ENCODE measurements around the gene PLEKHA6. TPM values are rescaled to one million over a fixed set of nuclear protein-coding genes. Genes with fewer than 3 reads are reported as not detected.

The PLEKHA6 gene
- total and polyA plus RNA-seq, 2 of the 4 experiments (the other 2 are of a cell fraction): 8.2 to 19.9 TPM

- ChIA-PET POLR2A (ENCODE audit: unreplicated experiment) (no interaction called here), CTCF (no interaction called here)
- H3K4me3 ChIP-seq (ENCODE audit: insufficient read depth, low read depth, low read length): no peak overlapping the region
- H3K18ac ChIP-seq (ENCODE audit: low read depth, low read length): no peak overlapping the region
- BruUV-seq (replicated peaks): no TSS peak
- H3K23ac ChIP-seq (ENCODE audit: low read depth, low read length): no peak overlapping the region
- in situ Hi-C loops (cut with MboI; ENCODE audit: low sequenced_read_pairs): no loop called here
- no peak overlapping the region for H2AFZ ChIP-seq (replicated peaks; ENCODE audit: low read length, poor library complexity)
- no peaks in the 10 kb centered on the region for H4K20me1 ChIP-seq (ENCODE audit: insufficient read depth, low read length)
- no peak overlapping the region for H2AK9ac ChIP-seq (replicated peaks; ENCODE audit: low read depth, low read length, poor library complexity)
- dilution Hi-C loops (cut with HindIII; ENCODE audit: low sequenced_read_pairs, unreplicated experiment): no loop called here
- no peak overlapping the region for H3K4me2 ChIP-seq (ENCODE audit: low read depth, low read length)
- no peak overlapping the region for H2BK120ac ChIP-seq (ENCODE audit: low read depth, low read length)
- no peak overlapping the region for H4K8ac ChIP-seq (ENCODE audit: low read depth in 2 of 2, low read length in 2 of 2)
- H3K4me1 ChIP-seq (ENCODE audit: control insufficient read depth, insufficient read depth, low read length): no peaks in the 10 kb centered on the region
- H2BK5ac ChIP-seq (ENCODE audit: low read depth, low read length, poor library complexity, severe bottlenecking): no peak overlapping the region
- no peaks in the 10 kb centered on the region for H3K9me1 ChIP-seq (ENCODE audit: insufficient read depth, low read length)
- no peak overlapping the region for H3K27ac ChIP-seq (ENCODE audit: insufficient read depth, low read length)
- H4K5ac ChIP-seq (ENCODE audit: low read depth, low read length): no peak overlapping the region
- no peak overlapping the region for H2BK15ac ChIP-seq (ENCODE audit: low read depth, low read length)
- DNase-seq (no peak), ATAC-seq (ENCODE audit: low read depth) (no peak)
- H3K56ac ChIP-seq (ENCODE audit: extremely low read depth, insufficient read depth, low read length): no peak overlapping the region
- no peaks in the 10 kb centered on the region for H3K9me3 ChIP-seq (ENCODE audit: control insufficient read depth, insufficient read depth, low read length)
- no peaks in the 10 kb centered on the region for H3K79me1 ChIP-seq (ENCODE audit: low read depth in 1 of 2, low read length in 2 of 2)
- H3K4ac ChIP-seq (ENCODE audit: low read depth, low read length): no peak overlapping the region
- H4K91ac ChIP-seq (ENCODE audit: insufficient read depth, low read depth, low read length): no peak overlapping the region
- H3K14ac ChIP-seq (replicated peaks; ENCODE audit: low read depth, low read length): no peak overlapping the region
- H3K9ac ChIP-seq (ENCODE audit: low read depth, low read length): no peak overlapping the region
- 97% methylated on average over 8 of the region's 10 CpGs; no CpG with 5 or more reads in 1 of the 2 experiments for WGBS, 2 experiments (ENCODE audit: extremely low coverage in 2 of 2, insufficient read length in 1 of 2)
- intact Hi-C loops (cut with micrococcal nuclease): no loop called here
- H3K36me3 ChIP-seq (ENCODE audit: control insufficient read depth, insufficient read depth, low read length): peaks cover 13% of the 10 kb centered on the region
- H2AK5ac ChIP-seq (ENCODE audit: low read depth, low read length): no peak overlapping the region
- H3K27me3 ChIP-seq (ENCODE audit: control insufficient read depth, insufficient read depth, low read length): no peaks in the 10 kb centered on the region
- TF ChIP-seq MXI1 (IDR thresholded peaks at IDR 0.05; ENCODE audit: borderline replicate concordance, low read depth, low read length): no peak
- TF ChIP-seq, protein P1, sequence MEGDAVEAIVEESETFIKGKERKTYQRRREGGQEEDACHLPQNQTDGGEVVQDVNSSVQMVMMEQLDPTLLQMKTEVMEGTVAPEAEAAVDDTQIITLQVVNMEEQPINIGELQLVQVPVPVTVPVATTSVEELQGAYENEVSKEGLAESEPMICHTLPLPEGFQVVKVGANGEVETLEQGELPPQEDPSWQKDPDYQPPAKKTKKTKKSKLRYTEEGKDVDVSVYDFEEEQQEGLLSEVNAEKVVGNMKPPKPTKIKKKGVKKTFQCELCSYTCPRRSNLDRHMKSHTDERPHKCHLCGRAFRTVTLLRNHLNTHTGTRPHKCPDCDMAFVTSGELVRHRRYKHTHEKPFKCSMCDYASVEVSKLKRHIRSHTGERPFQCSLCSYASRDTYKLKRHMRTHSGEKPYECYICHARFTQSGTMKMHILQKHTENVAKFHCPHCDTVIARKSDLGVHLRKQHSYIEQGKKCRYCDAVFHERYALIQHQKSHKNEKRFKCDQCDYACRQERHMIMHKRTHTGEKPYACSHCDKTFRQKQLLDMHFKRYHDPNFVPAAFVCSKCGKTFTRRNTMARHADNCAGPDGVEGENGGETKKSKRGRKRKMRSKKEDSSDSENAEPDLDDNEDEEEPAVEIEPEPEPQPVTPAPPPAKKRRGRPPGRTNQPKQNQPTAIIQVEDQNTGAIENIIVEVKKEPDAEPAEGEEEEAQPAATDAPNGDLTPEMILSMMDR (conservative IDR thresholded peaks at IDR 0.05; ENCODE audit: low read depth, low read length): no peak
- TF ChIP-seq FOS (IDR thresholded peaks at IDR 0.05; ENCODE audit: low read depth, low read length): no peak
- TF ChIP-seq RCOR1 (IDR thresholded peaks at IDR 0.05; ENCODE audit: insufficient replicate concordance, low read length): no peak
- no peak for TF ChIP-seq CEBPB (IDR thresholded peaks at IDR 0.05; ENCODE audit: low read depth, low read length)
- no peak for TF ChIP-seq RAD21 (IDR thresholded peaks at IDR 0.05; ENCODE audit: low read length)
- TF ChIP-seq POLR2A (IDR thresholded peaks at IDR 0.05; ENCODE audit: low read depth, low read length): no peak
- no peak for TF ChIP-seq NFE2L2 (IDR thresholded peaks at IDR 0.05; ENCODE audit: low read depth, low read length)
- no peak for TF ChIP-seq MAZ (IDR thresholded peaks at IDR 0.05; ENCODE audit: borderline replicate concordance, low read depth, low read length)
- TF ChIP-seq BHLHE40 (IDR thresholded peaks at IDR 0.05; ENCODE audit: low read depth, low read length): no peak
- no peak for TF ChIP-seq RFX5 (IDR thresholded peaks at IDR 0.05; ENCODE audit: low read depth, low read length)
- TF ChIP-seq, protein P2, sequence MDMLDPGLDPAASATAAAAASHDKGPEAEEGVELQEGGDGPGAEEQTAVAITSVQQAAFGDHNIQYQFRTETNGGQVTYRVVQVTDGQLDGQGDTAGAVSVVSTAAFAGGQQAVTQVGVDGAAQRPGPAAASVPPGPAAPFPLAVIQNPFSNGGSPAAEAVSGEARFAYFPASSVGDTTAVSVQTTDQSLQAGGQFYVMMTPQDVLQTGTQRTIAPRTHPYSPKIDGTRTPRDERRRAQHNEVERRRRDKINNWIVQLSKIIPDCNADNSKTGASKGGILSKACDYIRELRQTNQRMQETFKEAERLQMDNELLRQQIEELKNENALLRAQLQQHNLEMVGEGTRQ (IDR thresholded peaks at IDR 0.05; ENCODE audit: low read depth, low read length): no peak
- TF ChIP-seq, protein P3, sequence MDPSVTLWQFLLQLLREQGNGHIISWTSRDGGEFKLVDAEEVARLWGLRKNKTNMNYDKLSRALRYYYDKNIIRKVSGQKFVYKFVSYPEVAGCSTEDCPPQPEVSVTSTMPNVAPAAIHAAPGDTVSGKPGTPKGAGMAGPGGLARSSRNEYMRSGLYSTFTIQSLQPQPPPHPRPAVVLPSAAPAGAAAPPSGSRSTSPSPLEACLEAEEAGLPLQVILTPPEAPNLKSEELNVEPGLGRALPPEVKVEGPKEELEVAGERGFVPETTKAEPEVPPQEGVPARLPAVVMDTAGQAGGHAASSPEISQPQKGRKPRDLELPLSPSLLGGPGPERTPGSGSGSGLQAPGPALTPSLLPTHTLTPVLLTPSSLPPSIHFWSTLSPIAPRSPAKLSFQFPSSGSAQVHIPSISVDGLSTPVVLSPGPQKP (IDR thresholded peaks at IDR 0.05; ENCODE audit: borderline replicate concordance, low read depth, low read length): no peak
- no peak for TF ChIP-seq MAFK (IDR thresholded peaks at IDR 0.05; ENCODE audit: low read depth, low read length)
- no peak overlapping the region for H2BK20ac ChIP-seq (ENCODE audit: low read depth, low read length)
Measured at GRCh38 chr1:204242920-204243319, 116.8 kb downstream of the PLEKHA6 start.

Data from IMR-90 (cell line).